ENCODE data around the gene TAS2R20.

Gene TAS2R20

GRCh38 chr12:10957741-10958140 lies 40.4 kb downstream of the TAS2R20 start:
- DNase-seq: no peak

- no peak for DNase-seq
These were observed 42.0 kb downstream of the TAS2R20 start for GRCh38 chr12:10956085-10956484.

GRCh38 chr12:10952645-10953044 lies 45.5 kb downstream of the TAS2R20 start:
- DNase-seq: no peak
